HG02588 (cell line): ENCODE results near the gene PPP1CB.

Source experiments
- ATAC-seq: cut with Tn5 transposase; IDR thresholded peaks from one replicate; pipeline ENCODE4 v1.9.1; 2021; ENCODE audit warnings: mild to moderate bottlenecking, moderate library complexity; ENCODE audit not compliant: unreplicated experiment

Gene PPP1CB

DNA sequence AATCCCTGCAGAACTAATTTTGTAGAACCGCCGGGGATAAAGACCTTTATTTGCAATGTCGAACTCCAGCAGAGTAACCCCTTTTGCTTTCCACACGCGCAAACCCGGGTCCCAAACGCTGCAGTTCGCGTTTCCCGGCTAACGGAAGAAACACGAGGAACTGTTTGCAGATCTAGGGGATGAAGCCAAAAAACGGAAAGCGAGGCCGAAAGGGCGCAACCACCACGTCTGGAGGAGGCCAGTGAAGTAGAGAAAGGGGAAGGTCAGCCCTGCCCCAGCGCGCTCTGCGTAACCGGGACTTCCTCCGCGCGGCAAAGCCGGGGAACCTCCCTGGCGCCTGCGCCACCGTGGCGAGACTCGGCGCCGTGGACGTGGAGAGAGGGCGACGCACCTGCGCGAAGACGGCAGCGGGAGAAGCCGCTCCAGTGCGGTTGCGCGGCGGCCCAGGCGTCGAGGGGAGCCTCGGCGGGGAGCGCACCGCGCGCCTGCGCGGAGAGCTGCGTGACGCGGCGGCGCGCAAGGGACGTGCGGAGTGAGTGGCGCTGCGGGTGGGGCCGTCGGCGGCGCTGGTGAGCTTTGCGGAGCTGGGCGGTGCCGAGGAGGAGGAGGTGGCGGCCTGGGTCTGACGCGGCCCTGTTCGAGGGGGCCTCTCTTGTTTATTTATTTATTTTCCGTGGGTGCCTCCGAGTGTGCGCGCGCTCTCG lies at the start of gene PPP1CB:
Gene PPP1CB, plus strand, starts transcription at position 579 of the 704 bp plus-strand sequence. CDS start 295 bp downstream, outside the sequence.
- peak; percentile 87 for ATAC-seq

DNA sequence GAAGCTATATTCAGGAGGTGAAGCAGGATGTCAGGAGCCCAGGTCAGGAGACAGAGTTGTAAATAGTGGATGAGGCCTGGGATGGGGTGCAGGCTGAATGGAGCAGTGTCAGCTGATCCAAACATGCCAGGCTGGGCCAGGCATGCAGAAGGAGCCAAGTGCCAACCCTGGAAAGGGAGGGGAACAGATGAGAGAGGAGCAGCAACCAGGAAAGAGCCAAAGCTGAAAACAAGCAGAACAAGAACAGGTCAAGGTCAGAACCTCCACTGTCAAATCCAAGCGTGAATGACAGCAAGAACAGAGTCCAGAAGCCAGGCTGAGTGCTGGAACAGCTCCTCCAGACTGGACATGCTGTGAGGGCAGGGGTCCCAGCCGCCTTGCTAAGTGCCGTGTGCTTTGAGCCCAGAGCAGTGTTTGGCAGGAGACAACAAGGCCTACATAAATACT lies 49.2 kb upstream of the PPP1CB start:
- ATAC-seq: no peak

GRCh38 chr2:28702878-28703277 lies 48.8 kb upstream of the PPP1CB start:
- no peak for ATAC-seq

DNA sequence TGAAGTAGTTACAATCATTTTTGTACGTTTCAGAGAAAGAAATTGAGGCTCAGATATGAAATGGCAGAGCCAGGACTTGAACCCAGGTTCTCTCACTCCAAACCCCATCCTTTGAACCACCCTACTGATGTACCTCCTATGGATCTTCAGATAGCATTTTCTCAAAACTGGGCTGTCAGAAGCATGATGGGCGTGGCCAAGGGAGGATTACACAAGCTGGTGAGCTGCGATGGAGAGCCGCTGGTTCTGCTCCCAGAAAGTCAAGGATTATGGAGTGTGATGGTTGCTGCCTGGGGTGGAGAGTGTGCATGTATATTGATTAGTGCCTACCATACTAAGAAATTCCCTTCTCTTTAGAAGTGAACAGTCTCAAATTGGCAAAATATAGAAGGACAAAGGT lies 47.0 kb upstream of the PPP1CB start:
- ATAC-seq: no peak

DNA sequence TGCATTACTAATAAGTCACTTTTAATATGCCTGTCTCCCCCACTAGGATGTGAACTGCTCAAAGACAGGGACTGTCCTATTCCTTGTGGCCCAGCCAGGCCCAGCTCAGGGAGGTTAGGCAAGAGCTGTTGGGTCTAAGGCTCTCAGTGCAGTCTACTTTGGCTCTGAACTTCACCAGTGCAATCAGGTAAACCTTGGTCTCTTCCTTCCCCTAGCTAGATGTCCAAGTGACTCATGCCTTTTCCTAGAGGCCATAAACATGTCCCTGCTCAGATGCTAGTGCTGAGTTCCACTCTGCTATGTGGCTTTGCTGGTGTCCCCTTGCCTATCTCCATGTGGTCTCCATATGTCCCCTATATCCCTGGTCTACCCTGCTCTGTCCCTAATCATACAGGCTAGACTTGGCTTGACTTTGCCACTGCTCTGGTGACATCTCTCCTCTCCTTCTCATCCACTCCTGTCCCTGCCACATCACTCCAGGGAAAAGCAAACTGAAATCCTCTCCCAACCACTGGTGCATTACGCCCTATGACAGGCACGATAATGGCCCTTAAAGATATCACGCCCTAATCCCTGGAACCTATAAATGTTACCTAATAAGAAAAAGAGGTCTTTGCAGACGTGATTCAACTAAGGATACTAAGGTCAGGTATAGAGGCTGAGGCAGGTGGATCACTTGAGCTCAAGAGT lies 45.7 kb upstream of the PPP1CB start:
- no peak for ATAC-seq

DNA sequence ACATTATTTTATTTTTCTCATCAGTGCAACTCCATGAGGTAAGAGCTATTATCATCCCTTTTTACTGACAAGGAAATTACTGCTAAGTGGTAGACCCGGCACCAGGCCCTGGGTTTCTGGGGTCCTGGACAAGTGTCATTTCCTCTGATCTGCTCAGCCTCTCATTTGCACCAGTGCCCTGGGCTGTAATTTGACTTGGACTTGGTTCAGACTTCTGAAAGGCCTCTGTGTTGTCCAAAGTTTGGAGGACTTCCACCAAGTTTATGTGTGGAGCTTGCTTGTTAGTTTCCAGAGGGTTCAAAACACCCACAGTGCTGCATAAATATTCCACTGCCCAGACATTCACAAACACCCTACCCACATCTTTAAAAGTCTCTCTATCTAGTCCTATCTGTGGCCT lies 44.0 kb upstream of the PPP1CB start:
- ATAC-seq: no peak

GRCh38 chr2:28709101-28709500 lies 42.5 kb upstream of the PPP1CB start:
- no peak for ATAC-seq

GRCh38 chr2:28710545-28710944 lies 41.1 kb upstream of the PPP1CB start:
- no peak for ATAC-seq

GRCh38 chr2:28713577-28714298 lies 37.9 kb upstream of the PPP1CB start:
- no peak for ATAC-seq

- no peak for ATAC-seq
These were observed 35.3 kb upstream of the PPP1CB start for GRCh38 chr2:28716265-28716865.

GRCh38 chr2:28717339-28717758 lies 34.3 kb upstream of the PPP1CB start:
- no peak for ATAC-seq

GRCh38 chr2:28720345-28720744 lies 31.3 kb upstream of the PPP1CB start:
- no peak for ATAC-seq

DNA sequence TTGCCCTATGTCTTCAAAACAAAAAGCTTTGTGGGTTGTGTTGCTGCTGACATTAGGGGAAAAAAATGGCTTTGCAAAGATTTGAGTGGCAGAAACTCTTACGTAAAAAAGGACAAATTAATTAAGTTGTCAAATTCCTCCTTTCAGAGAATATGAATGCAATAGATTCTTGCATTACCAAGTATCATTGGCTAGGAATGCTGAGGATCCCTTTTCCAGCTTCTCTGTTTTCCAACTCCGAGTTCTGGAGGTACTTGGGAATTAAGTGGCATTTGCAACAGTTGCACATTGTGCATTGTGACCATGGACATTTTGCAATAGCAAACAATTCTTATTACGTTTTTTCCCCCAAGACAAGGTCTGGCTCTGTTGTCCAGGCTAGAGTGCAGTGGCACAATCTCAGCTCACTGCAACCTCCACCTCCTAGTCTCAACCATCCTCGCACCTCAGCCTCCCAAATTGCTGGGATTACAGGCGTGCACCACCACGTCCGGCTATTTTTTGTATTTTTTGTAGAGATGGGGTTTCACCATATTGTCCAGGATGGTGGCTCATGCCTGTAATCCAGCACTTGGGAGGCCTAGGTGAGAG lies 29.9 kb upstream of the PPP1CB start:
- ATAC-seq: no peak

GRCh38 chr2:28725021-28725711 lies 26.5 kb upstream of the PPP1CB start:
- no peak for ATAC-seq

DNA sequence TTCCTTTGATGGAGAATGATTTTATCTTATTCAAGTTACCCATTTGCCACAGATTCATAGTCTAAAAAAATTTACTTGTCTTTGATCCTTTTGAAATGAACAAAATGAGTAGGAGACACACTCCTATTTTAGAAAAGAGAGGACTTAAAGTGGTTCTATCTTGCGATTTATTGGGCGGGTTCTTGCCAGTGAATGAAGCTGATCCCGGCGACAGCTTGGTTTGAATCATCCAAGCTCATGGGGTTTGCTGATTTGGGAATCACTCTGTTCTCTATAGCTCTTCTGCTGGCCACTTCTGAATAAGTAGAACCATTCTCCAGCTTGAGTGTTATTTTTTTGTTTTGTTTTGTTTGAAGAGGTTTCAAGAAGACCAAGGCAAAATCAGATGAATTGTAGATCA lies 25.5 kb upstream of the PPP1CB start:
- no peak for ATAC-seq

DNA sequence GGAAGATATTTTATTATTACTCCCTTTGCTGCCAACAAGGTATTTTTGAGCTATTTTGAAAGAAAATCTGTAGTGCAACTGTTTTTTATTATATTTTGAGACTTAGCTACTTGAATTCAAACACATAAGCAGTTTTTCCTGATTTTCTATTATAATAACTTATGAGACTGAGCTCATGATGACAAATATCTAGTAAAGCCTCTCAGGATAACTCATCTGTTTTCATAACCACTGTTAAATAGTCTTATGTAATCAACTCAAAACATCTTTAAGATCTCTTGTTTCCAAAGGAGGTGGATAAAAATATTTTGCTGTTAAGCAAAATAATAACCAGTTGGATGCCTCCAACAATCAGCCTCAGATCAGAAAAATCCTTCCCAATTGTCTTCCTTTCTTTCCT lies 21.9 kb upstream of the PPP1CB start:
- no peak for ATAC-seq

- ATAC-seq: no peak
These were observed 20.9 kb upstream of the PPP1CB start for GRCh38 chr2:28730641-28731146.

GRCh38 chr2:28735511-28735910 lies 16.1 kb upstream of the PPP1CB start:
- no peak for ATAC-seq

DNA sequence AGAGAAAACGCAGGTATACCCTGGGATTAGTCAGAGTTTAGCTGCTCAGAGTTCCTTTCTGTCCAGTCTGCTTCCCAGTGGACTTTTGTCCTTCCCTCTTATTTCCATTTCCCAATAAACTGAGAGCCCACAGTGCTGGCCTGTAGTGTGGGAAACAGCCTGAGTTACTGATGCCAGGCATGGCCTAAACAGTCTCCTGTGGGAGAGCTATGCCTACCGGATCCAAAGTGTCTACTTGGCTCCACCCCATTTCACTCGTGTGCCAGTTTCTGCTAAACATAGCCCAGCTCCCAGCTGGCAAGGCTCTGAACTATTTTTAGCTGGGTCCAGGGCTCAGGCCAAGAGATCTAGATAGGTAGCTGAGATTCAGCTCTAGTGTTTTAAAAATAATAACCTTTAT lies 15.6 kb upstream of the PPP1CB start:
- ATAC-seq: no peak

GRCh38 chr2:28737655-28738054 lies 14.0 kb upstream of the PPP1CB start:
- ATAC-seq: no peak
